ENCODE data around the gene PREPL. TPM values are rescaled to one million over a fixed set of nuclear protein-coding genes. Genes with fewer than 3 reads are reported as not detected.

Gene PREPL
- total and polyA plus RNA-seq, 2 donors (not counting 3 experiments of a cell fraction or from before 2014, with no cell fraction given) = 10.1 to 25.7 TPM

DNA sequence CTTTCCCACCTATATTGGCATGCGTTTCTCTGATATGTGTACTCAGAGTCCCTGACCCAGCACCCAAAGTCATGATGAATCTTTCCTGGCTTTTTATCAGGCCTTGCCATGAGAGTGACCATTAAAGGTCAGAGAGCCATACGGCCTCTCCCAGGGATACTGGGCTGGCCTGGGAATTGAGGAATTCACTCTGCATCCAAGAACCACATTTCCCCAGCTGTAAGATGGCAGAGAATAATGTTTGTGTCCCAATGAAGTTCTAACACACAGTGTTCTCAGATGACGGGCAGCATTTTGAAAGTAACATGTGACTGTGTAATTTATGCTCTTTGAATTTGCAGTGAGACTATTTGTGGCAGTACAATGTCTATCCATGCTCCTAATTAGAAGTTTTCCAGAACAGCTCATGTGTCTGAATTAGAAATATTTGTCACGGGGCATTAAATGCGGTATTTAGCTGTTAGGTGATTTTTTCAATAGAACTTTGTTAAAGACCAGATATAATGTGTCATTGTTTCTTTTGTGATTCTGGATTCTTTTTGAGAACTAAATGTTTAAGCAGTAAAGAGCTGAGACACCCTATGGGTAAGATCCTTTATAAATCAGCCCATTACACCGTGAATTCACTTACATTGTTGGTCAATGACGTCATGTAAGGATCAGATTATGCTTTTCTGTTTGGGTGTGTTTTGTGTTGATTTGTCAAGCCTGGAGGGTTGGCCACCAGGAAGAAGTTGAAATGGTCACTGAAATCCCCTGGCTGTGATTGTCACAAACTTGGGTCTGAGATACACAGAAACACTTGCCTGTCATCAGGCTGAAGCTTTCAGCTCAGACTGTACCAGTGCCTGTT is 93.3 kb downstream of the PREPL start:
- Histone ChIP-seq H3K9me3 (replicated peaks; ENCODE audit: control insufficient read depth, insufficient read depth, low read length) (no peaks in the 10 kb centered on the region), H4K20me1 (replicated peaks; ENCODE audit: control insufficient read depth, extremely low read depth, insufficient read depth, low read length) (no peaks in the 10 kb centered on the region), H3K4me3 (replicated peaks in 1 of 3; ENCODE audit: insufficient read depth in 1 of 3, low read depth in 1 of 3, low read length in 3 of 3) (no peak overlapping the region), H3K27ac (ENCODE audit: insufficient read depth, low read depth, low read length) (no peak overlapping the region), H3K9ac (replicated peaks; ENCODE audit: extremely low read depth, insufficient read depth, low read length) (no peak overlapping the region), H3K9me1 (replicated peaks; ENCODE audit: control insufficient read depth, extremely low read depth, insufficient read depth, low read length) (no peaks in the 10 kb centered on the region), H3K27me3 (ENCODE audit: control insufficient read depth in 2 of 2, insufficient read depth in 2 of 2, low read length in 2 of 2) (peaks cover 0 to 2% of the 10 kb centered on the region in 2 experiments), H3K4me2 (ENCODE audit: insufficient read depth, low read length) (no peak overlapping the region), H3K4me1 (ENCODE audit: control insufficient read depth, extremely low read depth, insufficient read depth, low read length) (no peaks in the 10 kb centered on the region), H3K79me2 (ENCODE audit: control insufficient read depth, insufficient read depth, low read length) (no peaks in the 10 kb centered on the region), H3K36me3 (ENCODE audit: control insufficient read depth in 2 of 2, extremely low read depth in 1 of 2, insufficient read depth in 2 of 2, low read length in 2 of 2) (no peaks in the 10 kb centered on the region), H2AFZ (ENCODE audit: low read depth, low read length) (no peak overlapping the region)
- dilution Hi-C loops (cut with MboI; ENCODE audit: extremely low pct_ligation_motif_present, low sequenced_read_pairs) = no loop called here
- intact Hi-C loops (cut with micrococcal nuclease) = no loop called here
- POLR2A ChIA-PET = no interaction called here
- BruUV-seq (replicated peaks) = no TSS peak
- DNase-seq (ENCODE audit: low read depth, low spot score) (no peak), FAIRE-seq (no peak)
- TF ChIP-seq FOS (IDR thresholded peaks at IDR 0.05; ENCODE audit: borderline replicate concordance, insufficient read depth, low read length) = no peak
- TF ChIP-seq, protein P1, sequence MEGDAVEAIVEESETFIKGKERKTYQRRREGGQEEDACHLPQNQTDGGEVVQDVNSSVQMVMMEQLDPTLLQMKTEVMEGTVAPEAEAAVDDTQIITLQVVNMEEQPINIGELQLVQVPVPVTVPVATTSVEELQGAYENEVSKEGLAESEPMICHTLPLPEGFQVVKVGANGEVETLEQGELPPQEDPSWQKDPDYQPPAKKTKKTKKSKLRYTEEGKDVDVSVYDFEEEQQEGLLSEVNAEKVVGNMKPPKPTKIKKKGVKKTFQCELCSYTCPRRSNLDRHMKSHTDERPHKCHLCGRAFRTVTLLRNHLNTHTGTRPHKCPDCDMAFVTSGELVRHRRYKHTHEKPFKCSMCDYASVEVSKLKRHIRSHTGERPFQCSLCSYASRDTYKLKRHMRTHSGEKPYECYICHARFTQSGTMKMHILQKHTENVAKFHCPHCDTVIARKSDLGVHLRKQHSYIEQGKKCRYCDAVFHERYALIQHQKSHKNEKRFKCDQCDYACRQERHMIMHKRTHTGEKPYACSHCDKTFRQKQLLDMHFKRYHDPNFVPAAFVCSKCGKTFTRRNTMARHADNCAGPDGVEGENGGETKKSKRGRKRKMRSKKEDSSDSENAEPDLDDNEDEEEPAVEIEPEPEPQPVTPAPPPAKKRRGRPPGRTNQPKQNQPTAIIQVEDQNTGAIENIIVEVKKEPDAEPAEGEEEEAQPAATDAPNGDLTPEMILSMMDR (IDR thresholded peaks at IDR 0.05; ENCODE audit: extremely low read depth in 1 of 2, insufficient read depth in 1 of 2, low read depth in 1 of 2, low read length in 2 of 2) = no peak
- TF ChIP-seq, protein P2, sequence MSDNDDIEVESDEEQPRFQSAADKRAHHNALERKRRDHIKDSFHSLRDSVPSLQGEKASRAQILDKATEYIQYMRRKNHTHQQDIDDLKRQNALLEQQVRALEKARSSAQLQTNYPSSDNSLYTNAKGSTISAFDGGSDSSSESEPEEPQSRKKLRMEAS (IDR thresholded peaks at IDR 0.05; ENCODE audit: insufficient read depth, insufficient read length) = no peak
- TF ChIP-seq JUN (IDR thresholded peaks at IDR 0.05; ENCODE audit: borderline replicate concordance, insufficient read depth, insufficient read length, low read depth) = no peak
- no peak for TF ChIP-seq GATA2 (IDR thresholded peaks at IDR 0.05; ENCODE audit: insufficient read depth, insufficient read length, low read depth, low read length)
- no peak for TF ChIP-seq POLR2A (IDR thresholded peaks at IDR 0.05; ENCODE audit: low read depth, low read length)
- no peak for TF ChIP-seq POLR2AphosphoS5 (IDR thresholded peaks at IDR 0.05; ENCODE audit: insufficient read depth, low read depth, low read length)
- CTCF ChIA-PET = interaction anchor here (0.6 kb wide), 1 partner anchor 23 kb away, joined by 3 read pairs; no protein-coding TSS in a partner anchor

Other genes with a start within 250 kb of the PREPL start
- 24.1 and 26.0 TPM in 2 replicates for gene PPM1B, start 192.6 kb downstream of the PREPL start, total RNA-seq
- gene PPM1B, start 192.6 kb downstream of the PREPL start, polyA plus RNA-seq = 6.7 and 8.0 TPM in 2 replicates
- not detected in 2 replicates for gene SLC3A1, start 86.0 kb downstream of the PREPL start, total RNA-seq
- gene SLC3A1, start 86.0 kb downstream of the PREPL start, polyA plus RNA-seq = not detected in 2 replicates
- 8.2 and 10.7 TPM in 2 replicates for gene CAMKMT, start 453 bp upstream of the PREPL start, total RNA-seq
- gene CAMKMT, start 453 bp upstream of the PREPL start, polyA plus RNA-seq = 2.7 and 4.1 TPM in 2 replicates

All from endothelial cell of umbilical vein (primary cell).